Measurements from ENCODE around the gene PADI4. TPM values are rescaled to one million over a fixed set of nuclear protein-coding genes. Genes with fewer than 3 reads are reported as not detected.
"Not testable (repeated sequence)": the region's sequence is repeated elsewhere in the genome, so short reads cannot be mapped to it uniquely, and the experiment has no call there.

Gene PADI4
- total RNA-seq, 1 donor: 8.2 TPM

DNA sequence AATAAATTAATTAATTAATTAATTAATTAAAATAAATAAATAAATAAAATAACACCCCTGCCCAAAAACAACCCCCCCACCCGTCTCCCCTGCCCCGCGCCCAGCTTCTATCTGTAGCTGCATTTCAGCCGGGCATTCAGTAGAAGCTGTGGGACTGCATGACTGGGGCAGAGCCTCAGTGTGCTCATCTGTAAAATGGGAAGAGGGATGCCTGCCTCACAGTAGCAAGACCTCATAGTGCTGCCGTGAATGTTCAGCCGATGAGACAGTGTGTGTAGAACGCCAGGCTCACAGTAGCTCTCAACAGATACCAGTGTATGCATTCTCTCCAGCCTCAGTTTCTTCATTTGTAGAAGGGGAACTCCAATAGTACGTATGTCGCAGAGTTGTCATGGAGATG is 8.7 kb downstream of the PADI4 start:
- Histone ChIP-seq H3K9me3 (ENCODE audit: low read depth, low read length) (no peaks in the 10 kb centered on the region), H3K4me1 (ENCODE audit: insufficient read depth, low read length) (peaks cover 13% of the 10 kb centered on the region), H3K4me3 (ENCODE audit: low read length) (no peak overlapping the region), H3K27me3 (ENCODE audit: insufficient read depth, low read length) (no peaks in the 10 kb centered on the region)

DNA sequence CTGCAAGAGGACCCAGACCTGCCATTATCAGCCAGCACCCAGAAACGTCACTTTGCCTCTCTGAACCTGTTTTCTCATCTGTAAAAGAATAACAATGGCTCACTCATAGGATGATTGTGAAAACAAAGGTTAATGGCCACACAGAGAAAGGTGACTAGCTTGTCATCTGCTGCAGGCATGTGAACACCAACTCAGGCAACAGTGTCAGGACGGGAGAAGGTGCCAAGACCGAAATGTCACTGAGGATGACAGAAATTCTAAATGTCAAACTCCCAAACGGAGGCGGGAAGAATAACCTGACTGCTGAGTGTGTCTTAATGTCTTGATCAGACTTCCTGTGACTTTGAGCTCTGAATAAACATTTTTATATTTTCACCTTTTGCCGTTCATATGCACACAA is 10.3 kb downstream of the PADI4 start:
- Histone ChIP-seq H3K4me3 (ENCODE audit: low read length) (no peak overlapping the region), H3K4me1 (ENCODE audit: insufficient read depth, low read length) (no peaks in the 10 kb centered on the region), H3K27me3 (ENCODE audit: insufficient read depth, low read length) (no peaks in the 10 kb centered on the region), H3K9me3 (ENCODE audit: low read depth, low read length) (no peaks in the 10 kb centered on the region)

DNA sequence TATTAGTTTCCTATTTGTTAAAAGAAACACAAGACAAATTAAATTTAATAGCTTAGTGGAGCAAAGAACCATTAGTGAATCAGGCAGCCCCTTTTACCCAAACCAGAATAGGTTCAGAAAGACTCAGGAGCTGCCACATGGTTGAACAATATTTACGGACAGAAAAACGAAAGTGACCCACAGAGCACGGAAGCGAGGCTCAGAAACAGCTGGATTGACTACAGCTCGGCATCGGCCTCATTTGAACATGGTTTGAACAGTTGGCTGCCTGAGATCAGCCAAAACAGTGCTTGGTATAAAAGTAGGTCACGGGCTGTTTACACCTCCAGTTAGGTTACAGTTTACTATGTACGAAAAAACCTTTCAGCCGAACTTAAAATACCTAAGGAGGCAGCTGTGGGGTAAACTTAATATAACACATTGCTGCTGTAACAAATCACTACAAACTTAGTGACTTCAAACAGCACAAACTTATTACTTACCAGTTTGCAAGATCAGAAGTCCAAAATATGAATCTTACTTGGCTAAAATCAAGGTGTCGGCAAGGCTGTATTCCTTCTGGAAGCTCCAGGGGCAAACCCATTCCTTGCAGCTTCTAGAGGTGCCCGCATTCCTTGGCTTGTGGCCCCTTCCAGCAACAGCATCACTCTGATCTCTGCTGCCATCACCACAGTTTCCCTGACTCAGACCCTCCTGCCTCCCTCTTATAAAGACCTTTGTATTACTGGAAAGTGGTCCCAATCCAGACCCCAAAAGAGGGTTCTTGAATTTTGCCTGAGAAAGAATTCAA is 11.8 kb downstream of the PADI4 start:
- Histone ChIP-seq H3K27me3 (ENCODE audit: insufficient read depth, low read length) (no peaks in the 10 kb centered on the region), H3K9me3 (ENCODE audit: low read depth, low read length) (no peaks in the 10 kb centered on the region), H3K4me3 (ENCODE audit: low read length) (no peak overlapping the region), H3K4me1 (ENCODE audit: insufficient read depth, low read length) (no peaks in the 10 kb centered on the region)

GRCh38 chr1:17321857-17322390 is 13.9 kb downstream of the PADI4 start:
- H3K4me1 ChIP-seq (ENCODE audit: insufficient read depth, low read length); H3K9me3 ChIP-seq (ENCODE audit: low read depth, low read length); H3K27me3 ChIP-seq (ENCODE audit: insufficient read depth, low read length); H3K4me3 ChIP-seq (ENCODE audit: low read length): not testable (repeated sequence)

DNA sequence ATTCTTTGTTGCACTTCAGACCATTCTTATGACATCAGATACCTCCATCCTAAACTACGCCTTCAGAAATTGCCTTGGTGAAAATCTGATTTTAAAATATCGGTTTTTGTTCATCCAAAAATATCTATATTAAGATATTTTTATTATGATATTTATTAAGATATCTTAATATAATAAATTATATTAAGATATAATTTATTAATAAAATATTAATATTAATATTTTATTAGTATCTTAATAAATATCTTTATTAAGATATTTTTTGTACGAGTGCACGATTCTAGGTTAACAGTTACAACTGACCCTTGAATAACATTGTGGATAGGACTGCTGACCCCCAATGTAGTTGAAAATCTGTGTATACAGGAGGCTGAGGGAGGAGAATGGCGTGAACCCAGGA is 20.9 kb downstream of the PADI4 start:
- H3K9me3 ChIP-seq (ENCODE audit: low read depth, low read length): no peaks in the 10 kb centered on the region
- H3K27me3 ChIP-seq (ENCODE audit: insufficient read depth, low read length): no peaks in the 10 kb centered on the region
- H3K4me3 ChIP-seq (ENCODE audit: low read length): no peak overlapping the region
- H3K4me1 ChIP-seq (ENCODE audit: insufficient read depth, low read length): no peaks in the 10 kb centered on the region

DNA sequence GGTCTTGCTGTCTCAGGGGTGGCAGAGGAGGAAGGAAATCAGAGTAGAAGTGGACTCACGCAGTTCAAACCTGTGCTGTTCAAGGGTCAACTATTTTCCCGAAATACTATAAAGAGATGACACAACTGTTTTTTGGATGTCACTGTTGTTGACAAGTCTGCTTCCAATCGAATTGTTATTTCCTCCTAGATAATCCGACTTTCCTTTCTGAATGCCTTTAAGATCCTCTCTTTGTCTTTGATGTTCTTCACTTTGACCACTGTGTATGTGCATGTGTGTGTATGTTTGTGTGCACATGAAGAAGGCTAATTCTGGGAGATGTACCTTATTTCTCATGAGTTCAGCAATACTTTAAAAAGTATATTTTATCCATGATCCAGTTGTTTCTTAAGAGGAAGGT is 21.6 kb downstream of the PADI4 start:
- no peaks in the 10 kb centered on the region for H3K9me3 ChIP-seq (ENCODE audit: low read depth, low read length)
- H3K27me3 ChIP-seq (ENCODE audit: insufficient read depth, low read length): no peaks in the 10 kb centered on the region
- H3K4me3 ChIP-seq (ENCODE audit: low read length): no peak overlapping the region
- H3K4me1 ChIP-seq (ENCODE audit: insufficient read depth, low read length): no peaks in the 10 kb centered on the region

- H3K4me3 ChIP-seq (ENCODE audit: low read length): no peak overlapping the region
- H3K4me1 ChIP-seq (ENCODE audit: insufficient read depth, low read length): no peaks in the 10 kb centered on the region
- H3K27me3 ChIP-seq (ENCODE audit: insufficient read depth, low read length): no peaks in the 10 kb centered on the region
- no peaks in the 10 kb centered on the region for H3K9me3 ChIP-seq (ENCODE audit: low read depth, low read length)
These were observed 22.9 kb downstream of the PADI4 start for GRCh38 chr1:17330856-17331255.

DNA sequence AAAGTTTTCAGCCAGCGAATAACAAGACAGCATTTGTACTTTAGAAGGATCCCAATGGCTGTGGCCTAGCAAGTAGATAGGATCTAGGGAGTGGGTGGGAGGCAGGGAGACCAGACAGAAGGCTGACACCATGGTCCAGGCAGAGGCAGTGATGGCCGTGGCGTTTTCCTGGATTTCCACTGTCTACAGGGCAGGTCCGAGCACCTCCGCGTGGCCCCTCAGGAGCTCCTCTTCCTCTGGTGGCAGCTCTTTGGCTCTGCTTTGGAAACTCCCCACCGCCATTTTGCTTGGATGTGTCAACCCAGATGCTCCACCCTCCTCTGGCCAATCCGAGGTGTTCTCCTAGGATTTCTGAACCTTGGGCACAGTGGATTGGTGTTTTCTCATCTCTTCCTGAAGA is 25.1 kb downstream of the PADI4 start:
- no peaks in the 10 kb centered on the region for H3K27me3 ChIP-seq (ENCODE audit: insufficient read depth, low read length)
- H3K4me1 ChIP-seq (ENCODE audit: insufficient read depth, low read length): no peaks in the 10 kb centered on the region
- no peaks in the 10 kb centered on the region for H3K9me3 ChIP-seq (ENCODE audit: low read depth, low read length)
- H3K4me3 ChIP-seq (ENCODE audit: low read length): no peak overlapping the region

DNA sequence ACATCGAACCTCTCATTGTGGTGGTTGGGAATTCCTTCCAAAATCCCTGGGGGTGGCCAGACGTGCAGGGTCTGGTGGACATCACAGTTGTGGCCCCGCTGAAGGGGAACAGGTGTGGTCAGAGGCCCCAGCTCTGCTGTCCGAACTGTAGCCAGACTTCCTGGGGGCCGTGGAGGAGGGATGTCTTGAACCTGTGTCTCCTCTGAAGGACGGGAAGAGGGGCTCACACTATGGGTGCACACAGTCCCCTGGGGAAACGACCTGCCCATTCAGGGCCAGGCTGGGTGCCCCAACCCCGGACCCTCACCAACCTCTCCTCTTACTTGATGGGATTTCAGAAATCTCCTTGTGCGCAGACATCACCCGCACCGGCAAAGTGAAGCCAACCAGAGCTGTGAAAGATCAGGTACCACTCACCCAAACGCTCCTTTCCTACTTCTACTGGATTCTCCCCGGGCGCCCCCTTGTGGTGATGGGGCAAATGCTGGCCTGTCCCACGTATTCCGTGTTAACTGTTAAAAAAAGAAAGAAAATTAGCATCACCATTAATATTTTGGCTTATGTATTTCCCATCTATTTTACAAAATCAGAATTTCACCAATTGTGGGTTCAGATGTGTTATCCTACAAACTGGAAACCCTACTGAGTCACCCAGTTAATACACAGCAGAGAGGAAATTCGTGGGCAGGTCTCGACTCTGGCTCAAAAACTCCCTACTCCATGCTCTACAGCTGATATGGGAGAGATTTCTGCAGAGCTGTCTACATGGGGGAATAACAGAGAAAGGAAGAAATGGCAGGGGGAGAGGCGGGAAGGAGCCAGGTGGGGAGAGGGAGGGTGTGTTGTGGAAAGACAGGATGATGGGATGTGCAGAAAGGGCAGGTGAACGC is 28.1 kb downstream of the PADI4 start:
- Histone ChIP-seq H3K9me3 (ENCODE audit: low read depth, low read length) (no peaks in the 10 kb centered on the region), H3K4me1 (ENCODE audit: insufficient read depth, low read length) (no peaks in the 10 kb centered on the region), H3K4me3 (ENCODE audit: low read length) (no peak overlapping the region), H3K27me3 (ENCODE audit: insufficient read depth, low read length) (no peaks in the 10 kb centered on the region)

GRCh38 chr1:17338706-17339493 is 30.9 kb downstream of the PADI4 start:
- no peaks in the 10 kb centered on the region for H3K27me3 ChIP-seq (ENCODE audit: insufficient read depth, low read length)
- H3K4me3 ChIP-seq (ENCODE audit: low read length): no peak overlapping the region
- H3K4me1 ChIP-seq (ENCODE audit: insufficient read depth, low read length): no peaks in the 10 kb centered on the region
- H3K9me3 ChIP-seq (ENCODE audit: low read depth, low read length): no peaks in the 10 kb centered on the region

DNA sequence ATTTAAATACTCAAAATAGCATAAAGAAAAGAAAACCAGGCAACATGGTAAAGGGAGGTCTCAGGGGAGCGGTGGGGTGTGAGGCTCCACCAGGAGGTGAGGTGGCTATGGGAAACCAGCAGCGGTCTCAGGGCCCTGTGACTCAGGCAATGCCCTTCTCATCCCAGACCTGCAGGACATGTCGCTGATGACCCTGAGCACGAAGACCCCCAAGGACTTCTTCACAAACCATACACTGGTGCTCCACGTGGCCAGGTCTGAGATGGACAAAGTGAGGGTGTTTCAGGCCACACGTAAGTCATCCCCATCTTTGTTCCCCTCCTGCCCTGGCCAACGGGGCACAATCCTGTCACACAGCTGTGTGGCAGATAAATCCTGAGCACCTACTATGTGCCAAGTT is 31.5 kb downstream of the PADI4 start:
- Histone ChIP-seq H3K4me3 (ENCODE audit: low read length) (no peak overlapping the region), H3K4me1 (ENCODE audit: insufficient read depth, low read length) (no peaks in the 10 kb centered on the region), H3K9me3 (ENCODE audit: low read depth, low read length) (no peaks in the 10 kb centered on the region), H3K27me3 (ENCODE audit: insufficient read depth, low read length) (no peaks in the 10 kb centered on the region)

GRCh38 chr1:17340358-17340757 is 32.4 kb downstream of the PADI4 start:
- Histone ChIP-seq H3K4me1 (ENCODE audit: insufficient read depth, low read length) (no peaks in the 10 kb centered on the region), H3K27me3 (ENCODE audit: insufficient read depth, low read length) (no peaks in the 10 kb centered on the region), H3K4me3 (ENCODE audit: low read length) (no peak overlapping the region), H3K9me3 (ENCODE audit: low read depth, low read length) (no peaks in the 10 kb centered on the region)

- no peaks in the 10 kb centered on the region for H3K9me3 ChIP-seq (ENCODE audit: low read depth, low read length)
- no peak overlapping the region for H3K4me3 ChIP-seq (ENCODE audit: low read length)
- H3K27me3 ChIP-seq (ENCODE audit: insufficient read depth, low read length): no peaks in the 10 kb centered on the region
- no peaks in the 10 kb centered on the region for H3K4me1 ChIP-seq (ENCODE audit: insufficient read depth, low read length)
These were observed 34.0 kb downstream of the PADI4 start for GRCh38 chr1:17342014-17342441.

GRCh38 chr1:17345506-17345905 is 37.5 kb downstream of the PADI4 start:
- not testable (repeated sequence) for H3K27me3 ChIP-seq (ENCODE audit: insufficient read depth, low read length)

More at GRCh38 chr1:17345506-17345905, 37.5 kb downstream of the PADI4 start:
- H3K9me3 ChIP-seq (ENCODE audit: low read depth, low read length); H3K4me3 ChIP-seq (ENCODE audit: low read length); H3K4me1 ChIP-seq (ENCODE audit: insufficient read depth, low read length): not testable (repeated sequence)

Measured in mononuclear cell (primary cell).